SJSA1 (cell line): ENCODE data around the gene PRM2. TPM values are rescaled to one million over a fixed set of nuclear protein-coding genes. Genes with fewer than 3 reads are reported as not detected.

Experiments used
- DNase-seq, 2 experiments: peaks; one replicate each; pipeline ENCODE4 v3.0.0-alpha.2; 2015 to 2020; ENCODE audit warnings: low spot score in 2 of 2, low read depth in 1 of 2
- H3K27ac ChIP-seq: fragments of 250-450 bp; sonication (Bioruptor Pico); 2 replicates; pipeline ENCODE4 v1.5.1; 2020; ENCODE audit warnings: mild to moderate bottlenecking, moderate library complexity
- H3K27me3 ChIP-seq: fragments of 250-450 bp; sonication (Bioruptor Pico); replicated peaks from 2 replicates; pipeline ENCODE4 v1.5.1; 2020; ENCODE audit warnings: mild to moderate bottlenecking, moderate library complexity
- H3K36me3 ChIP-seq: fragments of 250-450 bp; sonication (Bioruptor Pico); 2 replicates; pipeline ENCODE4 v1.5.1; 2020; ENCODE audit warnings: mild to moderate bottlenecking
- H3K4me1 ChIP-seq: fragments of 250-450 bp; sonication (Bioruptor Pico); replicated peaks from 2 replicates; pipeline ENCODE4 v1.6.1; 2021; ENCODE audit warnings: mild to moderate bottlenecking
- H3K4me3 ChIP-seq: fragments of 250-450 bp; sonication (Bioruptor Pico); 2 replicates; pipeline ENCODE4 v1.5.1; 2020; ENCODE audit warnings: mild to moderate bottlenecking
- H3K9me3 ChIP-seq: fragments of 250-450 bp; sonication (Bioruptor Pico); replicated peaks from 2 replicates; pipeline ENCODE4 v1.5.1; 2020; ENCODE audit warnings: mild to moderate bottlenecking
- total RNA-seq: library from RNA; depleted of rRNA; stranded (reverse); fragments of >200 nt; shearing (Covaris generic); gene quantifications from 2 replicates; pipeline ENCODE4 v1.2.3, GENCODE V29; 2014

The PRM2 gene
- total RNA-seq, 1 experiment from 2014 or later: not detected

DNA sequence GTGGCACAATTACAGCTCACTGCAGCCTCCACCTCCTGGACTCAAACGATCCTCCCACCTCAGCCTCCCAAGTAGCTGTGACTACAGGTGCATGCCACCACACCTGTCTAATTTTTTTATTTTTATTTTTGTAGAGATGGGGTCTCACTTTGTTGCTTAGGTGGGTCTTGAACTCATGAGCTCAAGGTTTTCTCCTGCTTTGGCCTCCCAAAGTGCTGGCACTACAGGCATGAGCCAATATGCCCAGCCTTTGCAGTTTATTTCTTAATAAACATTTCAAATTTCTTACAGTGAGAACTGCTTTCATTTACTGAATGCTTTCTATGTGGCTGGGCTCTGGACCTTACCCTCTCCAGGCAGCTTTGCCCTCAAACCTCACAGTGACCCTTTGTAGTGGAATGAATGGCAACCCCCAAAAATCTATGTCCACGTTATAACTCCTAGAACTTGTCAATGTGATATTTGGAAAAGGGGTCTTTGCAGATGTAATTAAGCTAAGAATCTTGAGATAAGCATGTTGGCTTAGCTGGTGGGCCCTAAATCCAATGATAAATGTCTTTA is 5.6 kb downstream of the PRM2 start:
- no peaks in the 10 kb centered on the region for H3K27me3 ChIP-seq
- no peak overlapping the region for H3K27ac ChIP-seq
- DNase-seq: no peak
- no peaks in the 10 kb centered on the region for H3K9me3 ChIP-seq
- peaks cover 8% of the 10 kb centered on the region for H3K4me1 ChIP-seq
- no peak overlapping the region for H3K4me3 ChIP-seq
- no peaks in the 10 kb centered on the region for H3K36me3 ChIP-seq

DNA sequence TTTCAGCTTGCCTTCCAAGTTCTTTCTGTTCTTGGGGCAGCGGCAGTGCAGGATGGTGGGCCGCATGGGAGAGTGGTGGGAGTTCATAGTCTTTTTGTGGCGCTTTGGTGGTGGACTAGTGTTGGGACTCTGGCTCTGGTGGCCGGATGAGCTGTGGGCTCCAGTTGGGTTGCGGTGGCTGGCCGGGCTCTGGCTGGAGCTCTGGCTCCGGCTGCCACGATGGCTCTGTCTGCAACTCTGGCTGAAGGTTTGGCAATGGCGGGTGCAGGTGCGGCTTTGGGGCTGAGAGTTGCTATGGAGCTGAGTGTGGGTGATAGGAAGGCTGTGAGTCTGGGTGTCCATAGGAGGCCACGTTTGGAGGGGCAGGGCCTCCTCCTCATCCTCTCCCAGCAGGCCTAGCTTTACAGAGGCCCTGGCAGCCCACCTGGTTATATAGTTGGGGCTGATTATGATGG is 7.3 kb downstream of the PRM2 start, which contains the start of gene TNP2:
Gene TNP2, minus strand, starts transcription at position 405 of the 455 bp plus-strand sequence. Its CDS starts 63 bp downstream, at position 342.
- Histone ChIP-seq H3K9me3 (no peaks in the 10 kb centered on the region), H3K36me3 (no peaks in the 10 kb centered on the region), H3K27ac (no peak within 1 kb of the TSS), H3K4me1 (peaks cover 5% of the 10 kb centered on the region), H3K27me3 (no peaks in the 10 kb centered on the region), H3K4me3 (no peak within 1 kb of the TSS)
- no peak for DNase-seq

- Histone ChIP-seq H3K27ac (no peak overlapping the region), H3K9me3 (no peaks in the 10 kb centered on the region), H3K27me3 (no peaks in the 10 kb centered on the region), H3K36me3 (no peaks in the 10 kb centered on the region), H3K4me1 (no peaks in the 10 kb centered on the region), H3K4me3 (no peak overlapping the region)
- no peak for DNase-seq
Observed at GRCh38 chr16:11265124-11265523, 11.2 kb downstream of the PRM2 start.

DNA sequence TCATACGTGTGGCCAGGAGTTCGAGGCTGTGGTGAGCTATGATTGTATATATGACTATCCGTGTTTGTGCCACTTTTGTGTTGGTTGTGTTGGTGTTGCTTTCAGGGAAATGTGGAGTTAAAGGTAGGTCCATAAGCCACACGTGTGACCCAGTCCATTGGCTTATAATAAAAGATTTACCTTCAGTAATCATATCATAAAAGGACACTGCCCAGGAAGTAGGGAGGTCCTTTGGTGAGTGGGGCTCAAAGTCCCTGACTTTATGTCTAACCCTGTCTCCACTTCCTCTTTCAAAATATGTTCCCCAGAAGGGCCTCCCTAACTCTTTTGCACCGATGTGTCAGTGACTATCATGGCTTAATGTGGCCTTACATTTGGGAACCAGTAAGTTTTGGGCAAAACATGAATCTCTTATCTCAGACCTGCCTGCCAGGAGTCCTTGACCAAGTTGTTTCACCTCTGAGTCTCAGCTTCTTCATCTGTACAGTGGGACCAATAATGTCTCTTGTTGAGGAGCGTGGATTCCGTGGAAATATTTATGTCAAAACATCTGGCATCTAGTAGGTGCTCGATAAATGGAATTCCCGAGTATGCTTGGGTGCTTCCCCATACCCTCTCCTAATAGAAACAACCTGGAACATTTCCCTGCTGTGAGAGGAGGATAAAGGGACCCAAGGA is 12.0 kb downstream of the PRM2 start:
- Histone ChIP-seq H3K27me3 (no peaks in the 10 kb centered on the region), H3K4me1 (no peaks in the 10 kb centered on the region; the same call in 1 of the 2 replicates), H3K36me3 (no peaks in the 10 kb centered on the region), H3K9me3 (no peaks in the 10 kb centered on the region), H3K4me3 (no peak overlapping the region), H3K27ac (no peak overlapping the region)
- DNase-seq: no peak

DNA sequence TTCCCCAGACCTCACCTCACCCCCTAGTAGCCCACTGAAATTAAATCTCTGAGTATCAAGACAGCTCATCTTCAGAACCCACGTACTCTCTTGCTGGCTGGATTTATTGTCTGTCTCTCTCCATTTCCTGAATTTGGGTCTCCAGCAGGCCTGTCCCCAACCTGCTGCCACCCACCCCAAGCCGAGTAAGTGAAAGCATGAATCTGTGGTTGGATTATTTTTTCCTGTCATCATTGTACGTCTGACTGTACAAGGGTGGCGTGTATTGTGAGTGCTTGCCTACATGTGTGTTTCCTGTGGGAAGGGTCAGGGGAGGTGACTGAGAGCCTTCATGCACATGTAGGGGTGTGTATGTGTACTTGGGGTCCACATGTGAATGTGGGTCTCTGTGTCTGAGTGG is 12.5 kb downstream of the PRM2 start:
- Histone ChIP-seq H3K27ac (no peak overlapping the region), H3K4me1 (peaks cover 5% of the 10 kb centered on the region), H3K4me3 (no peak overlapping the region), H3K27me3 (no peaks in the 10 kb centered on the region), H3K9me3 (no peaks in the 10 kb centered on the region), H3K36me3 (no peaks in the 10 kb centered on the region)
- DNase-seq: no peak

DNA sequence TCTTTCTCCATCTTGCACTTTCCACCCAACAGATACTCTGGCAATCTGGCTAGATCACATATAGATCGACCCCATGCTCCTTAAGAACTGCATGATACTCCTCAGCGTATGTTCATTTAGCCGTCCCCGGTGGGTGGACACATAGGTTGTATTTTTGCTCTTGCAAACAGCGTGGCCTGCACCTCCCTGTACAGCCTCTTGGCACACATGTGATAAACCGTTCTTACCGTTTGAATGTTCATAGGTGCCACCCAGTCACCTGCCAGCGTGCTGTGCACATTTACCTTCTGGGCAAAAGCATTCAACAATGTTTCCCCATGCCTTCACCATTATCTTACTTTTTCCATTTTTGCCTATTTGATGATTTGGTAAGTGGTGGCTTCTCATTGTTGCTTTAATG is 13.4 kb downstream of the PRM2 start:
- H3K4me1 ChIP-seq: peaks cover 12% of the 10 kb centered on the region
- no peak for DNase-seq
- no peaks in the 10 kb centered on the region for H3K9me3 ChIP-seq
- H3K27me3 ChIP-seq: no peaks in the 10 kb centered on the region
- H3K27ac ChIP-seq: no peak overlapping the region
- no peak overlapping the region for H3K4me3 ChIP-seq
- no peaks in the 10 kb centered on the region for H3K36me3 ChIP-seq

DNA sequence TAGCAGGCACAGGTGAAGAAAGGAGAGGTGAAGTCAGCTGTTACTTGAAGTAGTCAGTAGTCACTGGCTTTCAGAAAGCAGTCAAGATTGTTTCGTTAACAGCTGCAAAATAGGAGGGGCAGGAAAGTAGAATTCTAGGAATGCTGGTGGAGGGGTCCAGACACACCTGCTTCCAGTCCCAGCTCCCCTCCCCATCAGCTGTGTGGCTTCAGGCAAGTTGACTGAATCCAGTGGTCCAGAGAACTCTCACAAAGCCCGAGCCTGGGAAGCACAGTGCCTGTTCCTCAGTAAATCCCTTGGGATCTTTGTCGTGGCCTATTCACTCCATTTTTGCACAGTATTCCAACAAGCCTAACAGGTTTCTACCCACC is 15.7 kb downstream of the PRM2 start:
- peaks cover 25% of the 10 kb centered on the region for H3K4me1 ChIP-seq
- no peaks in the 10 kb centered on the region for H3K27me3 ChIP-seq
- peaks cover 5% of the 10 kb centered on the region; the same call in 1 of the 2 replicates for H3K36me3 ChIP-seq
- no peak for DNase-seq
- H3K9me3 ChIP-seq: no peaks in the 10 kb centered on the region
- no peak overlapping the region for H3K4me3 ChIP-seq
- no peak overlapping the region for H3K27ac ChIP-seq

DNA sequence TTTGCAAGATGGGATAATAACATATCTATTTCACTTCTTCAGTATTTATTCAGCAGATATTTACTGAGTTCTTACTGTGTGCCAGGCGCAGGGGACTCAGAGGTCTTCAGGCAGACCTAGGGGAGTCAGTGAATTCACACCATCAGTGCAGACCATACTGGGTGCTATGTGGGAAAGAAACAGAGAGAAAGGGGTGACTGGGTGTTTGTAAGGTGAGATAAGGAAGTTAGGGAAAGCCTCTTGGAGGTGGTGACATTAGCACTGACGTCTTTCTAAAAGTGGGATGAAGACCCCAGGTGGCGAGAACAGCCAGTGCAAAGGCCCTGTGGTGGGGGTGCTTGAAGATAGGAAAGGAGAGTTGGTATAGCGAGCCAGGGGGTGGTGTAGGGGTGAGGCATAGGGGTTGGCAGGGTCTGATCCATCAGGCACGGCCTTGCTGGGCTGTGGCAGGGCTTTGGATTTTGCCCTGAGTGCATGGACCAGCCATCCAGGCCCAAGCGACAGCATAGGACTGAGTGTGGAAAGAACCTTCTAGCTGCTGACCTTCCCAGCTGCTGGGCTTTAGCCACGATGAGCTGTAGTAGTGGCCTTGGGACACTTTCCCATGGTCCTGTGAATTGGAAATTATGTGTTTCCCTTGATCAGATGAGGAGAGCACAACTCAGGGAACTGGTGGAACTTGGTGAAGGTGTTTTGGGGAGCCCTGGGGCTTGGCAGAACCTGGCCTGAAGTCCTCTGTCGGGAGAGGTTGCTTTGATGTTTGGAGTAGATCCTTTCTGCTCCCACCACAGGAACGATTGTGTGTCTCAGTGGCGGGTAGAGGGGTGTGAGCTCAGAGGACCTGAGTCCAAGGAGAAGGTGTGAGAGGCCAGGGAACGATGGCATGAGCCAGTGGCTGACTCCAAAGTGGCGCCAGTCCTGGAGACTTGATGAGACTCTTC is 16.4 kb downstream of the PRM2 start:
- H3K36me3 ChIP-seq: peaks cover 11% of the 10 kb centered on the region
- no peaks in the 10 kb centered on the region for H3K9me3 ChIP-seq
- no peak overlapping the region for H3K27ac ChIP-seq
- no peaks in the 10 kb centered on the region for H3K27me3 ChIP-seq
- H3K4me1 ChIP-seq: peaks cover 27% of the 10 kb centered on the region
- no peak for DNase-seq
- no peak overlapping the region for H3K4me3 ChIP-seq

- H3K4me3 ChIP-seq: no peak overlapping the region
Observed at GRCh38 chr16:11258553-11259492, 17.5 kb downstream of the PRM2 start.

DNA sequence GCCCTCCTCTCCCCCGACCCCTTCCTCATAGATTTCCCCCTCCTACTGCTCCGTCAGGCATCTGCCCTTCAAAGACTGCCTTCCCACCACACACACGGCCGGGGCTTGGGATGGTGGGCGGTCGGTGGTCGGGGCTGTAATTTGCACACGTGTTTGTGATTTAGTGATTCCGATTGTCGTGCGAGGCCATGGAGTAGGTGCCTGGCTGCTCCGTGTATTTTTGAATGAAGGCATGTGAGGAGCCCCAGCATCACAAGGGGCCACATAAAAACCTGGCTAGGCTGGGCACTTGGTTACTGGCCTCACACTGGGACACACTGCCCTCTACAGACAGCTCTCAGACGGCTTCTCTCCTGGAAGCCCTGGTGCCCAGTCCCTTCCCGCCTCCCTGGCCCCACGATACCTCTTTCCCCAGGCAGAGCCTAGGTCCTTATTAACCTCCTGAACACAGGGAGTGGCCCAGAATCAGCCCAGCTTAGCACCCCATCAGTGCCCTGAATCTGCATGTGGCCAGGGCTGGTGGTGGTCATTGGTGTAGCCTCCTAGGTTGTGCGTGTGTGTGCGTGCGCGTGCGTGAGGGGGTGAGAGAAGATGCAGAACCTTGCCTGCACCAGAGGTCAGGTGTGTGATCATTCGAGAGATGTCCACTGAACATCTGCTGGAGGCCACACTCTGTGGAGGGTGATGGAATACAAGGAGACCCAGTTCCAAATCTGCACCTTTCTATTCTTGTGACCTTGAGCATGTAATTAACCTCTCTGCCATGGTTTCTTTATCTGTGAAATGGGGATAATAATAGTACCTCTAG is 18.9 kb downstream of the PRM2 start:
- Histone ChIP-seq H3K4me1 (peaks cover 51% of the 10 kb centered on the region), H3K4me3 (peak overlapping the region; percentile 80), H3K9me3 (no peaks in the 10 kb centered on the region), H3K27me3 (no peaks in the 10 kb centered on the region), H3K36me3 (peaks cover 37% of the 10 kb centered on the region), H3K27ac (peak overlapping the region; percentile 96)
- peak; percentile 73 to 81 for DNase-seq

More at GRCh38 chr16:11258553-11259492, 17.5 kb downstream of the PRM2 start:
- no peak for DNase-seq
- Histone ChIP-seq H3K27ac (no peak overlapping the region), H3K27me3 (no peaks in the 10 kb centered on the region), H3K36me3 (peaks cover 22% of the 10 kb centered on the region), H3K4me1 (peaks cover 38% of the 10 kb centered on the region), H3K9me3 (no peaks in the 10 kb centered on the region)

DNA sequence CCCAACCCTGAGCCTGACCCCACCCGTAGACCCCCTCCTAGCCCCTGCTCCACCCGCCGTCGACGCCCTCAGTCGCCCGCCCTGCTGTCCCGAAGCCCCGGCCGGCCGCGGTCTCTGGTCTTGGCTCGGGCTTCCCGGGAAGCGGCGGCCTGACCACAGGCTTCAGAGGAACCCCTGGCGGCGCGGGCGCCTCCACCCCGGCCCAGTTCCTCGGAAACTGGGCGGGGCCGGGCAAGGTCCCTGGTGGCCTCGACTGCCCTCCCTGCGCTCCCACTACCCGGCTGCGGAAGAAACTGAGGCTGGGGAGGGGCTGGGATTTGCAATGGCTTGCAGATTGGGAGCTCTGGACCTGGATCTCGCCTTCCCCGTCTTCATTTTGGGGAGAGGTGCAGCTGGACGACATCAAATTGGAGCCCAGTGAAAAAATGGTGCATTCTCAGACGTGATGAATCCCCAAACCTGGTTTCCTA is 19.6 kb downstream of the PRM2 start:
- H3K27ac ChIP-seq: peak overlapping the region; percentile 96
- no peaks in the 10 kb centered on the region for H3K9me3 ChIP-seq
- peaks cover 57% of the 10 kb centered on the region for H3K4me1 ChIP-seq
- peaks cover 44% of the 10 kb centered on the region for H3K36me3 ChIP-seq
- peak overlapping the region; percentile 80 for H3K4me3 ChIP-seq
- H3K27me3 ChIP-seq: no peaks in the 10 kb centered on the region
- peak; percentile 75 to 76 for DNase-seq
